HG02623 (cell line): ENCODE data around the gene LYPD6.
"Not testable (repeated sequence)": the region's sequence is repeated elsewhere in the genome, so short reads cannot be mapped to it uniquely, and the experiment has no call there.

Experiments
- ATAC-seq: cut with Tn5 transposase; IDR thresholded peaks from one replicate; pipeline ENCODE4 v1.9.1; 2021; ENCODE audit warnings: moderate library complexity; ENCODE audit not compliant: unreplicated experiment

Gene LYPD6

DNA sequence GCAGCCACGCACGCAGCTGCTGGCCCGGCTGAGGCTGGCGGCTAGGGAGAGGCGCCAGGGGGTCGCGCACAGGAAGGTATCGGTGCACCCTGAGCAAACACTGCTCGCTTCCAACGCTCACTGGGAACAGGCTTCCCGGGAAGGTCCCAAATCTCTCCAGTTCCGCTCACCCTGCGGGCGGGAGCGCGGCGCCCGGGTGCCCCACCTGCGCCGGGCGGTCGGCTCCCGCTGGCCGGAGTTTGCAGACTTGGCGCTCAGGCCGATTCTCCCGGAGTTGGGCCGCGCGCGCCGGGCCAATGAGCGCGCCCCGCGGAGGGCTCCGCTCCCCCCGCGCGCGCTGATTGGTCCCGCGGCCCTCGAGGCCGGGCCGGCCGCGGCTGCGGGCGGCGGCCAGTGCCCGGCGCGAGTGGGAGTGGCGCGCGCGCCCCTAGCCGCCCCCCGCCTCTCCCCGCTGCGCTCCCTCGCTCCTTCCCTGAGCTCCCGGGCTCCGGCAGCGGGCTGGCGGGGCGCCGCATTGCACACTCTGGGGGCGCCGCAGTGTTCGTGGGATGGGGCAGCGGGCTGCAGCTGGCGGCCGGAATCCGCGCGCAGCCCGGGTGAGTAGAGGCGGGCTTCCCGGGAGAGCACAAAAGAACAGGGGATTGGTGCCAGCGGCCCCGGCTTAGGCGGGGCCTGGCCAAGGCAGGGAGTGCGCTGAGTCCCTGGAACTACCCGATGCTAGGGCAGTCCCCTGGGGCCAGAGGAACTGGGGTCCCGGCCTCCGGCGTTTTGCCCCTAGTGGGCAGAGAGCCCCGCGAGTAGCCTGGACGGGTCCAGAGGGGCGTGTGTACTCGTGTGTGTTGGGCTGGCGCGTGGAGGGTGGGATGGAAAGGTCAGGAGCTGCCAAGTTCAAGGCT lies at the start of gene LYPD6:
Gene LYPD6 (plus strand): TSS at position 461 of the 896 bp plus-strand sequence. CDS start 107,122 bp downstream, outside the sequence.
- ATAC-seq = peak; percentile 70

GRCh38 chr2:149281441-149281840 lies 48.9 kb upstream of the LYPD6 start:
- ATAC-seq = no peak

- no peak for ATAC-seq
These were observed 39.7 kb upstream of the LYPD6 start for GRCh38 chr2:149290662-149291061.

GRCh38 chr2:149291881-149292280 lies 38.5 kb upstream of the LYPD6 start:
- no peak for ATAC-seq

DNA sequence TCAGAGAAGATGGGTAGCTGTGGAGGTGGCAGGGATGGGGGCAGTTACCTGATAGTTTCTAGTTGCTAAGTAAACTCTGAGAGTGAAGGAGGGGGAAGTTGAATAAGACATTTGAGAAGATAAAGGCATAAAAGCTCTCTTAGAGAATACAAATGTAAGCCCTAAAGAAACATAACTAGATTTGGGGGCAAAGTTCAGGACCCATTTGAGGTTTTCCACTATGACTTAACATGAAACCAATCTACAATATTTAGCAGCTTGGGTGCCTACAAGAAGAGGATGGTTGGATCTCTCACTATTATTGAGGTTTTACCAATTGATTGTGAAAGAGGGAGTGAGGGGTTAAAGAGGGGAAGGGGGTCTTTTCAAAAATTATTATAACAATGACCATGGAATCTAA lies 34.4 kb upstream of the LYPD6 start:
- no peak for ATAC-seq

DNA sequence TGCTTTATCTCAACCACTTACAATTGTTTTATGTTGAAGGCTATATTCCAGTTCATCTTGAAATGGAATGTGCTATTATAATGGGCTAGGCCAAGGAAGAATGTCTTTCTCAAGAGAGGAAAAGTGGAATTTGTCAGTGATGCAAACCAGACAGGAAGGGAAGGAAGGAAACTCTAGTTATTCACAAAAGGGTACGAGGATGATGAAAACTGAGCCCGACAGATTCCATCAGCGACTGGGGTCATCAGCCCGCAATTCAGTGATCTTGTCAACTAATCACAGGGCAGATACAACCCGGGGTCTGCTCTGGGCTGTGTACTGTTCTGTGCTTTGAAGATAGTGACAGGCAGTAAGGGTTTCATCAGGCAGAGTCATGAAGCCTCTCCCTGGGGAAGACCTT lies 23.4 kb upstream of the LYPD6 start:
- ATAC-seq = no peak

DNA sequence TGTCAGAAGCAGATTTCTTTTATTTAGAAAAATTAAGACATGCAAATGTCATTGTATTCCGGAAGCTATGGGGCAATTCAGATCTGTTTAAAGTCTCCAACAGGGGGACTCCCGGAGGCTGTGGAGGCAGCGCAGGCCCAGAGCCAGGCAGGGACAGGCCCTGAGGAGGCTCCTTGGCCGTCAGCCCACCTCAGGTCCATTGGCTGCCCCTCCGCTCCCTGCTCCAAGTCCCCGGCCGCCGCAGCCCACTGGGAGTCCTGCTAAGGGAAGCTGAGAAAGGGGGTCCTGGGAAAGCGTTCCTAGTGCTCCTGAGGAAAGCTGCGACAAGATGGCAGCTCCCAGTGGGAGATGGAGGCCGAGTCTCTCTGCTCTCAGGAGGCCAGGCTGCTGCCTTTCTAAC lies 20.0 kb upstream of the LYPD6 start:
- no peak for ATAC-seq

DNA sequence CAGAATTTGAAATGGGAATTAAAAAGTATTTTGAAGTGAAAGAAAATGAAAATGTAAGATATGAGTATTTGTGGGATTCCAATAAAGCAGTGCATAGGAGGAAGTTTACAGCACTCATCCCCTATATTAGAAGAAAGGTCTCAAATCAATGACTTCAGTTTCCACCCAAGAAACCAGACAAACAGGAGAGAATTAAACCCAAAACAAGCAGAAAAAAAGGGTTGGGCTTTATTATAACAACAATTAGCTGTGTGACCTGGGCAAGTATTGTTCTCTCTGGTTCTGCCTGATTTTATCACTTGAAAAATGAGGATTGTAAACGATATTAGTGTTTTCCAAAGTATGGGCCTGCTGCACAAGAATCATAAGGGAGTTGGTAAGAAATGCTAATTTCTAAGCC lies 18.3 kb upstream of the LYPD6 start:
- no peak for ATAC-seq

GRCh38 chr2:149313512-149313972 lies 16.8 kb upstream of the LYPD6 start:
- peak; percentile 98 for ATAC-seq

DNA sequence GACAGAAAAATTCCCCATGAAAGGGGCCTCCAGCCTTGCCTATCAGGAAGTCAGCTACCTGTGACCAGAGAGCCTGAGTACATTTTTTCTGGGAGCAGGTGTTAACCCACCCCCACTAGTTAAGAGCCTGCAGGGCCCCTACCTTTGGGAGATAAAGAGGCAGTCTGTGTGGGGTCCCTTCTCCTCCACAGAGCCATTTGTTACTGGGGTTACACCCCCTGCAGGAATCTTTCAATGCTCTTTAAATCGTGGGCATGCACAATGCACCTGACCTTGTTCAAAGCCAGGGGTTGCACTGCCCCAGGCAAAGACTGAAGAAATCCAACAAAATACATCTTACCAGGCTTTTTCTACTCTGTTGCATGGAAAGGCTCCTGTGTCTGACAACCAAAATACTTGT lies 15.7 kb upstream of the LYPD6 start:
- no peak for ATAC-seq

DNA sequence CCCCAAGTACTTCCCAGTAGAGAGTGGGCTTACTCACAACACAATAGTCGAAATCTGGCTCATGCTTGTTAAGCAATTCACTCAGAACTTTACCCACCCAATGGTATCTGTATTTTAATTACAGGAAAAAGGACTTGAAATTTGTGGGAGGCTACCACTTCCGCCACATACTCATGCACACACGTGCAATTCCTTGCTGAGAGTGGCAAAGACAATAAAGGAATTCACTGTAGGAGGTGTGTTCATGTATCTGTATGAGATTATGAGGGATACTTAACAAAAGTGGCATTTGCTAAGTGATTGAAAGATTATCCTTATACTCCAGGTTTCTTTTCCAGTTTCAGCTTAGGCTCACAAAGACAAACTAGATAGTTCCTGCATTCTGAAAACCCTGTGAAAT lies 14.9 kb upstream of the LYPD6 start:
- no peak for ATAC-seq

DNA sequence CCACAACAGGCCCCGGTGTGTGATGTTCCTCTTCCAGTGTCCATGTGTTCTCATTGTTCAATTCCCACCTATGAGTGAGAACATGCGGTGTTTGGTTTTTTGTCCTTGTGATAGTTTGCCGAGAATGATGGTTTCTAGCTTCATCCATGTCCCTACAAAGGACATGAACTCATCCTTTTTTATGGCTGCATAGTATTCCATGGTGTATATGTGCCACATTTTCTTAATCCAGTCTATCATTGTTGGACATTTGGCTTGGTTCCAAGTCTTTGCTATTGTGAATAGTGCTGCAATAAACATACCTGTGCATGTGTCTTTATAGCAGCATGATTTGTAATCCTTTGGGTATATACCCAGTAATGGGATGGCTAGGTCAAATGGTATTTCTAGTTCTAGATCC lies 11.8 kb upstream of the LYPD6 start:
- not testable (repeated sequence) for ATAC-seq

GRCh38 chr2:149320362-149320761 lies 10.0 kb upstream of the LYPD6 start:
- ATAC-seq = no peak

- ATAC-seq = no peak
These were observed 1.3 kb upstream of the LYPD6 start for GRCh38 chr2:149329068-149329467.

GRCh38 chr2:149329489-149330126 lies 779 bp upstream of the LYPD6 start:
- no peak for ATAC-seq

DNA sequence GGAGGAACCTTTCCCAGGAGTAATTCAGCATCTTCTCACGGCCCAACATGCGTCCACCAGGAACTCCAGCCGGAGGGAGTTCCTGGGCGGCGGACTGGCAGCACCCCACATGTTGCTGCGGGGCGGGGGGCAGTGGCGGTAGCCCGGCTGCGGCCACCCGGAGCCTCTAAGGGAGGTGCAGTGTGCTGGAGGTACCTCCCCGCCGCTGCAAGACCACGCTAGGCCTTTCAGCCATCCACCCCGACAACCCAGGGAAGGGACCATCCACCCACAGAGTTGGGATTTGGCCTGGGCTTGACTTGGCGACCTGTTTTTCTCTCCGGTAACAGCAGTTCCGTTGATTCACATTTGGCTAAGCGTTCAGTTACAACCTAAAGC lies 625 bp downstream of the LYPD6 start:
- ATAC-seq = no peak

DNA sequence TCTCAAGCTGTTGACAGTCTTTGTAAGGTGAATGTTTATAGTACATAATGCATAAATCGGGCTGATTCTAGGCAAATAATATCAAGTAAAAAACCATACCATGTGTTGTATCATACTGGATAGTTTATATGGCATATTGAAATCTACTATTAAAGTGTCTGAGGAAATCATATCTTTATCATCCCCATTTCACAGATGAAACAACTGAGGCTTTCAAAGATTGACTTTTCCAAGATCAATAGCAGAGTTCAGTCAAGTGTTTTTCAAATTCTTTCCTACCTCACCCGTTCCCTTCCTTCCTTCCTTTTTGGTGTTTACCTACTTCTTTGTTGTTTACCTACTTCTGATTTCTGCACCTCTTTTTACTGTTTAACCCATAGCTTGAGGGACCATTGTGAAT lies 2.0 kb downstream of the LYPD6 start:
- ATAC-seq = no peak

- no peak for ATAC-seq
These were observed 3.2 kb downstream of the LYPD6 start for GRCh38 chr2:149333636-149334035.

DNA sequence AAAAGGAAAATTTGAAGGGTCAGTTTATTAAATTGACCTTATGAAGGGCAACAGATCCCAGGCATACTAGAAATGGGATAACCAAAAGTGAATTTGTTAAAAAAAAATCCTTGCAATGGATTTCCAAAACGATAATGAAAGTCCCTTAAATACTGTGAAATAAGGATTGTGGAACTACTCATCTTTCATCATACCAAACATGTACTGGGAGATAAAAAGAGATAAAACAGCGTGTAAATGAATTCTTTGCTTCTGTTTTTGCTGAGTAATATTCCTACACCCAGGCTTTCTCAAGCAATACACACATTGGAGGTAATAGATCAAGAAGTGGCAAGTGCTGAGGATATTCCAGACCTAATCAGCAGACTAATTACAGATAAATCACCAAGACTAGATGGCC lies 3.8 kb downstream of the LYPD6 start:
- no peak for ATAC-seq

DNA sequence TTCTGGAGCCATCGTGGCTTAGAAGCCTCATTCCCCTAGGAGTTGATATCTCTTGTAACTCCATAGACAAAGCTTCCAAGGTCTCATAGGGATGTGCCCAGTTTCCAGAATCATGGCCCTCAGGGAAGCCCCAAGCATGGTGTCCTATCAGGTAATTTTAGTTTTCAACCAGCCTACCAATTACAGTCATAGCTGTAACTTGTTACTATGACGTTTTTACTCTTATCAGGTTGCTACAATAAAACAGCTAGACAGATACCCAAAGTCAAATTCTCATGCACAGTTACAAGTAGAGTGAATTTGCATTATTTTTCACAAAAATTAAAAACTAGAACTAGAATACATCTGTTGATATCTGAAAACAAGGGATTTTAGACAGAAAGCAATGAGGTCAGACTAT lies 8.9 kb downstream of the LYPD6 start:
- ATAC-seq = no peak

DNA sequence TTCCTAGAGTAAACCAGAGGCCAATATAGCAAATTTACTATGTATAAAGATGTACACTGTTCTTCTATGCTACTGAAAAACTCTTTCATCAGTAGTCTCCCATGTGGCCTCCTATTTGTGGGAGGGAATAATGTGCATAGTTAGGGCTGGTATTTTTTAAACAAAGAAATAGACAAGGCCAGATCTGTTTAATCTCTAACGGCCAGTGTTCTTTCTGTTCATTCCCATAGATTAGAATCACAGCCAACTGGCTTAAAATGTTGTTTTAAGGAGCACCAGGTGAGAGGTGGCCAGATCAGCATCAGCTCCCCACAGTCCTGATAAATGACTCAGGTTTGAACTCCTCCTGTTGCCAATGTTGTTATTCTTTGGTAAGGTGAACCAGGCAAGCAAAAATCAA lies 12.1 kb downstream of the LYPD6 start:
- ATAC-seq = no peak

DNA sequence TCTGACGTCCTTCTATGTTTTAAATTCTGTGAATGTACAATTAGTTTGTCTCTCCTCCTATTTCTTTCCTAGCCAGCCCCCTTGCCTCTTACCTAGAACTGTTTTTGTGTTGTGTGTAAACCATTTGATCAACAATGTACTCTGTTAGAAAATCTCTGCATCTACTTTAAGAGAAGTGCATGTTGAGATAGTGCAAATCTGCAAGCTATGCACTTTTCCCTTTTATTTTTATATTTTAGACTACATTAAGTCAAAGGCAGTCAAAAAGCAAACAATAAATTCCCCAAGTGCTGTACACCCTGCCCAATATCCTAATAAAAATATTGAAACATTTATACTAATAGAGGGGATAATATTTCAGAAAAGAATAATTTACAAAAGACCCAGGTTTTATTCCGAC lies 13.7 kb downstream of the LYPD6 start:
- no peak for ATAC-seq
